Caki2 (cell line): Measurements from ENCODE around the gene DNAJC5G. TPM values are rescaled to one million over a fixed set of nuclear protein-coding genes. Genes with fewer than 3 reads are reported as not detected.
"Not testable (repeated sequence)": the region's sequence is repeated elsewhere in the genome, so short reads cannot be mapped to it uniquely, and the experiment has no call there.

ENCODE experiments used
- DNase-seq: peaks from one replicate; pipeline ENCODE4 v3.0.0-alpha.2; 2015; ENCODE audit warnings: low read depth
- in situ Hi-C: cut with HindIII; loops from 2 replicates; pipeline ENCODE4 v1.10.0; 2016; ENCODE audit warnings: low sequenced_read_pairs, low pct_unique_long_range_greater_than_20kb, mixed read lengths
- total RNA-seq: library from RNA; depleted of rRNA; stranded (reverse); fragments of >200 nt; shearing (Covaris generic); gene quantifications from 2 replicates; pipeline ENCODE4 v1.2.3, GENCODE V29; 2014; ENCODE audit warnings: low replicate concordance

The DNAJC5G gene
- total RNA-seq, 1 experiment from 2014 or later = not detected

GRCh38 chr2:27298391-27299080 lies 23.3 kb downstream of the DNAJC5G start:
- in situ Hi-C loops = no loop called here
- DNase-seq = no peak

GRCh38 chr2:27300606-27301005 lies 25.4 kb downstream of the DNAJC5G start:
- in situ Hi-C loops, DNase-seq: not testable (repeated sequence)

GRCh38 chr2:27303093-27304025 lies 28.1 kb downstream of the DNAJC5G start:
- DNase-seq = peak; percentile 54
- in situ Hi-C loops = no loop called here

- in situ Hi-C loops = no loop called here
- no peak for DNase-seq
Measured at GRCh38 chr2:27304488-27305240, 29.4 kb downstream of the DNAJC5G start.

GRCh38 chr2:27305516-27305915 lies 30.3 kb downstream of the DNAJC5G start:
- no peak for DNase-seq
- in situ Hi-C loops = no loop called here

GRCh38 chr2:27306136-27306535 lies 30.9 kb downstream of the DNAJC5G start:
- no peak for DNase-seq
- in situ Hi-C loops = no loop called here

GRCh38 chr2:27306573-27307286 lies 31.5 kb downstream of the DNAJC5G start:
- DNase-seq = no peak
- in situ Hi-C loops = no loop called here

GRCh38 chr2:27307287-27307544 lies 32.0 kb downstream of the DNAJC5G start:
- DNase-seq = no peak
- in situ Hi-C loops = no loop called here

GRCh38 chr2:27307545-27308358 lies 32.5 kb downstream of the DNAJC5G start:
- DNase-seq = no peak
- in situ Hi-C loops = no loop called here

GRCh38 chr2:27308359-27308881 lies 33.2 kb downstream of the DNAJC5G start, which contains the start of gene UCN:
Gene UCN, minus strand, starts transcription at chr2:27308445. Its CDS starts 550 bp downstream, at chr2:27307895.
- in situ Hi-C loops = no loop called here
- DNase-seq = no peak

GRCh38 chr2:27309651-27310050 lies 34.4 kb downstream of the DNAJC5G start:
- no peak for DNase-seq
- in situ Hi-C loops = no loop called here

GRCh38 chr2:27312152-27312551 lies 36.9 kb downstream of the DNAJC5G start:
- DNase-seq = no peak
- in situ Hi-C loops = no loop called here

- in situ Hi-C loops = no loop called here
- DNase-seq = no peak
Measured at GRCh38 chr2:27313882-27314645, 38.8 kb downstream of the DNAJC5G start.

GRCh38 chr2:27314709-27315108 lies 39.5 kb downstream of the DNAJC5G start:
- DNase-seq = no peak
- in situ Hi-C loops = no loop called here

- in situ Hi-C loops = no loop called here
- no peak for DNase-seq
Measured at GRCh38 chr2:27315122-27315521, 39.9 kb downstream of the DNAJC5G start.

GRCh38 chr2:27316655-27317412 lies 41.6 kb downstream of the DNAJC5G start:
- DNase-seq = no peak
- in situ Hi-C loops = no loop called here
